Brain microvascular endothelial cell (primary cell): Measurements from ENCODE around the gene USP2.
A peak's percentile ranks its signal among the peaks of the same experiment; 100 is the strongest.

Source experiments
- DNase-seq: peaks from one replicate; pipeline ENCODE4 v3.0.0-alpha.2; 2020
- H3K27ac ChIP-seq: fragments of 250-450 bp; sonication (Bioruptor Pico); 2 replicates; pipeline ENCODE4 v1.5.1; 2020; ENCODE audit warnings: mild to moderate bottlenecking, moderate library complexity
- H3K27me3 ChIP-seq: fragments of 250-450 bp; sonication (Bioruptor Pico); replicated peaks from 2 replicates; pipeline ENCODE4 v1.5.1; 2020; ENCODE audit warnings: mild to moderate bottlenecking
- H3K36me3 ChIP-seq: fragments of 250-450 bp; sonication (Bioruptor Pico); replicated peaks from 2 replicates; pipeline ENCODE4 v1.5.1; 2020; ENCODE audit warnings: mild to moderate bottlenecking
- H3K4me3 ChIP-seq: 2 replicates; pipeline ENCODE4 v1.5.1; 2011; ENCODE audit warnings: low read depth, mild to moderate bottlenecking, control low read depth, low read length, moderate library complexity
- CTCF ChIP-seq: IDR thresholded peaks from 2 replicates; pipeline ENCODE4 v1.5.1; 2011; ENCODE audit warnings: low read depth, mild to moderate bottlenecking, moderate library complexity, low read length, control low read depth, inconsistent platforms; ENCODE audit errors: missing control alignments
- in situ Hi-C: cut with HindIII; loops from 2 replicates; pipeline ENCODE4 v1.10.0; 2017; ENCODE audit warnings: low sequenced_read_pairs, low pct_ligation_motif_present

Gene USP2

DNA sequence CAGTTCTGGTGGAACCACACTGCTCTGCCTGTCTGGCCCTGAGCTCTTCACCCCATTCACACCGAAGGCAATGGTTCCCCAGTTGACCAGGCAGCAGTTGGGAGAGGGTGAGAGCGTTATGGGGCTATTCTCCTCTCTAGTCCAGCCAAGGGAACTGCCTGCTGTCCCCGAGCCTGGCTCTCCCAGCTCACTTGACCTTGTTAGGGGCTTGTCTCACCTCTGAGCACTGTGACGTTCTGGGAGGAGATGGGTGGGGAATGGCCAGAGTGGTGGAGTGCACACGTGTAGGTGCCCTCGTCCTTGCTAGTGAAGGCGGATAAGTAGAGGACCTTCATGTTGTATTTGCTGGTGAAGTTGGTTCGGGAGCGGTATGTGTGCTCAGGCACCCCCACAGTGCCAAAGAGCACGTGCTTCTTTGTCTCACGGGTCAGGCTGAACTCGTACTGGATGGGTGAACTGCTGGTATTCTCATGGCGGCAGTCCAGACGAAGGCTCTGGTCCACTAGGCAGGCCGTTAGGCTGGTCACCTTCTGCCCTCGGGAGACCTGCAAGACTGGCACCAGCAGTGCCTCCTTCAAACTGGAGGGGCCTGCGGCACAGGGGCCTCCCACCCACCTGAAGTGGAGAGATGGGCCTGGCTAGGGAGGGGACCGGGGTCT is 38.5 kb upstream of the USP2 start:
- TF ChIP-seq CTCF: no peak
- Histone ChIP-seq H3K27ac (no peak overlapping the region), H3K36me3 (no peaks in the 10 kb centered on the region), H3K27me3 (peaks cover 8% of the 10 kb centered on the region), H3K4me3 (no peak overlapping the region)
- in situ Hi-C loops: no loop called here
- DNase-seq: no peak

DNA sequence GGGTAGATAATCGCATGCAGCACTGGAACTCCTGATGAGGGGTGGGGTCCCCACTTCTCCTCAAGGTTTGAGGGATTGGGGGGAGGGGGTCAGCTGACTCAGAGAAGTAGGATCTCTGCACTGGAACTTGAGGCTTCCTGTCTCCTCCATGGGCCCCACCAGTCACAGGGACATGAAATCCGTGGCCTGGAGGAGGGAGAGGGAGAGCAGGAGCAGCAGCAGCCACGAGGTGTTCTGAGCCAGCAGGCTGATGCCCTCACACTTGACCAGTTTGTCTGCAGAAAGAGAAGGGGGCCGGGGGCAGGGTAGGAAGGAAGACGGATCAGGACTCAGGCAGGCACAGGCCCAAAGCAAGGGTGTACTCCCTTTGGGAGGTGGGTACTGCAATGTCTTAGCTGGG is 37.8 kb upstream of the USP2 start:
- peaks cover 8% of the 10 kb centered on the region for H3K27me3 ChIP-seq
- H3K36me3 ChIP-seq: no peaks in the 10 kb centered on the region
- TF ChIP-seq CTCF: no peak
- in situ Hi-C loops: no loop called here
- no peak overlapping the region for H3K4me3 ChIP-seq
- H3K27ac ChIP-seq: no peak overlapping the region
- no peak for DNase-seq

- no peak overlapping the region for H3K27ac ChIP-seq
- H3K4me3 ChIP-seq: no peak overlapping the region
- DNase-seq: no peak
These were observed 37.3 kb upstream of the USP2 start for GRCh38 chr11:119418759-119419158.

DNA sequence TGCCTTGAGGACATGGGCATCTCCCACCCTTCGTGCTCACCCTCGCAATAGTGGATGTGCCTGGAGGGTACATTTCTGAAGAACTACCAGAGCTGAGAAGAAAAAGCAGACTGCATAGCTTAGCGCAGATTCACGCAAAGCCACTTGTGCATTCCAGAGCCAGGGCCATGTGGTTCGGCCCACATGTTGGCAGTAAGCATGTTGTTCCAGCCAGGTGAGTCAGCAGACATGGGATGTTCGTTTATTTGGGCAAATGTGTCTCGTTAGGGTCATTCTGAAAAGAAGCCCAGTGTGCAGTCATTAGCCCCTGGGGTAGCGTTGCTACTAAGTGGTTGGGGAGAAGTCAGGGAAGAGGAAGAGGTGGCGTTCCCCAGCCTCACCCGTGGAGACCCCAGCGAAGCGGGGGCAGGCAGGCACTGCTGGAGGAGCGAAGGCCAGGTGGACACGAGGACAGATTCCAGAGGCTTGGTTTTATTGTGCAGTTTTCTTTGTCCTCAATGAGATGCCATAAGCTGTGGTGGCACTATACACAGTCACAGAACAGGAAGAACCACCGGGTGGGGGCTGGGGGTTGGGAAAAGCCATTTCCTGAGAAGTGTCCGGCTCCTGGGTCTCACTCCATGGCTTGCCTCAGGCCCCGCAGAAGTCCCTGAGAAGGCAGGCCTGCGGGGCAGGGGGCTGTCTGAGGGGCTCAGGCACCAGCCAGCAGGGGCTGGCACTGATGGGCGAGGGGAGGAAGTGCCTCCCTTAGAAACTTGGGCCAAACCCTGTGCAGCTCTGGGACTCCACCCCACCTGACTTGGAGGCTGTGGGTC is 36.4 kb upstream of the USP2 start:
- no peak for TF ChIP-seq CTCF
- Histone ChIP-seq H3K27me3 (peaks cover 8% of the 10 kb centered on the region), H3K36me3 (no peaks in the 10 kb centered on the region), H3K27ac (no peak overlapping the region), H3K4me3 (no peak overlapping the region)
- peak; percentile 62 for DNase-seq
- in situ Hi-C loops: no loop called here

More at GRCh38 chr11:119418759-119419158, 37.3 kb upstream of the USP2 start:
- in situ Hi-C loops: no loop called here
- H3K27me3 ChIP-seq: peaks cover 8% of the 10 kb centered on the region
- no peaks in the 10 kb centered on the region for H3K36me3 ChIP-seq
- no peak for TF ChIP-seq CTCF

- no peak overlapping the region for H3K27ac ChIP-seq
- H3K36me3 ChIP-seq: no peaks in the 10 kb centered on the region
- no peak for TF ChIP-seq CTCF
- H3K27me3 ChIP-seq: peaks cover 1% of the 10 kb centered on the region
- DNase-seq: no peak
- no peak overlapping the region for H3K4me3 ChIP-seq
- in situ Hi-C loops: no loop called here
These were observed 35.4 kb upstream of the USP2 start for GRCh38 chr11:119416606-119417580.
